K562 (cell line): ENCODE results near the gene TRMT10B. TPM values are rescaled to one million over a fixed set of nuclear protein-coding genes. Genes with fewer than 3 reads are reported as not detected.

ENCODE experiments used
- ATAC-seq: fragments of 200-7000 bp; cut with Tn5 transposase; 3 replicates; pipeline ENCODE4 v1.9.1; 2020; ENCODE audit warnings: moderate library complexity
- BruUV-seq: library from RNA; stranded (reverse); fragments of 400-500 nt; replicated peaks from 2 replicates; lab custom pipeline; 2021; lab: Mats Ljungman, UMichigan
- CTCF ChIA-PET: fragments of 300-600 bp; formaldehyde crosslinking; extraction: SDS; loops from one replicate; lab custom pipeline; 2021; ENCODE audit warnings: low intra/inter-chr PET ratio; lab: Yijun Ruan, JAX
- POLR2A ChIA-PET: fragments of 300-600, 350-650 bp; sonication (Branson Sonifier 250); formaldehyde crosslinking; extraction: SDS; loops from one replicate; lab custom pipeline; 2021; ENCODE audit warnings: antibody characterized with exemption, inconsistent platforms; lab: Yijun Ruan, JAX
- DNase-seq, 4 experiments: peaks; one replicate each; pipeline versions ENCODE4 v3.0.0 to v3.0.0-alpha.2; 2011 to 2018; ENCODE audit warnings: low spot score in 3 of 4, mixed read lengths in 3 of 4; ENCODE audit errors: extremely low read depth in 1 of 4
- FAIRE-seq: peaks from 2 replicates; lab custom pipeline; 2011; peaks lifted over from hg19 to GRCh38; lab: Jason Lieb, UNC
- H2AFZ ChIP-seq: 2 replicates; pipeline ENCODE4 v1.6.0; 2011; ENCODE audit warnings: low read depth, low read length, control low read depth, inconsistent platforms
- H3K27ac ChIP-seq: fragments of 200-600 bp; 3 replicates; pipeline ENCODE4 v1.8.0; 2011; ENCODE audit warnings: low read depth, mild to moderate bottlenecking, control low read depth, inconsistent platforms, low read length, moderate library complexity, mixed read lengths; ENCODE audit errors: extremely low read depth
- H3K27me3 ChIP-seq, 2 experiments: fragments of 300-600 bp in 1 of 2; 2 replicates in 1 of 2; 3 replicates in 1 of 2; pipeline versions ENCODE4 v1.6.0 to v1.8.0; 2011; ENCODE audit warnings: inconsistent platforms in 2 of 2, low read length in 2 of 2, mild to moderate bottlenecking in 1 of 2, mixed read lengths in 1 of 2, moderate library complexity in 1 of 2; ENCODE audit not compliant: control insufficient read depth in 2 of 2, insufficient read depth in 2 of 2
- H3K36me3 ChIP-seq: fragments of 300-600 bp; 3 replicates; pipeline ENCODE4 v1.8.0; 2011; ENCODE audit warnings: mild to moderate bottlenecking, low read length, inconsistent platforms; ENCODE audit not compliant: control insufficient read depth, insufficient read depth
- H3K4me1 ChIP-seq, 2 experiments: fragments of 200-600 bp in 1 of 2; replicated peaks in 1 of 2; 2 replicates in 1 of 2; 3 replicates in 1 of 2; pipeline versions ENCODE4 v1.5.1 to v1.8.0; 2011; ENCODE audit warnings: inconsistent platforms in 2 of 2, low read length in 2 of 2, mild to moderate bottlenecking in 1 of 2, mixed read lengths in 1 of 2, moderate library complexity in 1 of 2; ENCODE audit not compliant: control insufficient read depth in 2 of 2, insufficient read depth in 2 of 2
- H3K4me2 ChIP-seq: 2 replicates; pipeline ENCODE4 v1.6.1; 2011; ENCODE audit warnings: low read length, control low read depth, inconsistent platforms, mixed read lengths; ENCODE audit not compliant: insufficient read depth
- H3K4me3 ChIP-seq: fragments of 200-600 bp; sonication (generic), shearing (Covaris generic); 2 replicates; pipeline ENCODE4 v1.5.1; 2016; ENCODE audit warnings: control low read depth, inconsistent platforms
- H3K79me2 ChIP-seq: fragments of 200-600 bp; 3 replicates; pipeline ENCODE4 v1.8.0; 2011; ENCODE audit warnings: low read length, inconsistent platforms; ENCODE audit not compliant: control insufficient read depth, insufficient read depth
- H3K9ac ChIP-seq, 2 experiments: 2 replicates each; pipeline versions ENCODE4 v1.6.0 to v1.6.1; 2011; ENCODE audit warnings: low read depth in 2 of 2, low read length in 2 of 2, control low read depth in 1 of 2, inconsistent platforms in 1 of 2, mild to moderate bottlenecking in 1 of 2, mixed read lengths in 1 of 2; ENCODE audit not compliant: insufficient read depth in 1 of 2
- H3K9me1 ChIP-seq: one replicate; pipeline ENCODE4 v1.6.0; 2011; ENCODE audit warnings: inconsistent platforms, mild to moderate bottlenecking, low read length, moderate library complexity; ENCODE audit not compliant: control insufficient read depth, insufficient read depth
- H3K9me3 ChIP-seq: replicated peaks from 2 replicates; pipeline ENCODE4 v1.5.1; 2011; ENCODE audit warnings: low read depth, low read length, inconsistent platforms; ENCODE audit not compliant: control insufficient read depth, insufficient read depth
- H4K20me1 ChIP-seq: replicated peaks from 2 replicates; pipeline ENCODE4 v1.6.1; 2011; ENCODE audit warnings: low read length, inconsistent platforms, mixed read lengths; ENCODE audit not compliant: control insufficient read depth, insufficient read depth
- CEBPB ChIP-seq: fragments of 450-650 bp; IDR thresholded peaks from 2 replicates; pipeline ENCODE4 v1.6.1; 2016; ENCODE audit warnings: missing genetic modification characterization, missing compliant biosample characterization
- HNRNPL ChIP-seq: fragments of 200-400 bp; formaldehyde crosslinking; IDR thresholded peaks from 2 replicates; pipeline ENCODE4 v1.6.1; 2017; ENCODE audit warnings: low read depth, mild to moderate bottlenecking, low read length
- KLF10 ChIP-seq: fragments of 250-450 bp; sonication (Bioruptor Pico); IDR thresholded peaks from 2 replicates; pipeline ENCODE4 v1.6.1; 2021; ENCODE audit warnings: matching md5 sums
- NCOA2 ChIP-seq, 2 experiments: fragments of 450-650 bp; IDR thresholded peaks; 2 replicates each; pipeline ENCODE4 v1.6.1; 2018; ENCODE audit warnings: mild to moderate bottlenecking in 2 of 2, moderate library complexity in 1 of 2; ENCODE audit not compliant: partially characterized antibody in 2 of 2
- NELFE ChIP-seq: IDR thresholded peaks from 2 replicates; pipeline ENCODE4 v1.6.1; 2011; ENCODE audit warnings: mild to moderate bottlenecking; ENCODE audit not compliant: insufficient read depth, insufficient read length
- POLR2A ChIP-seq: fragments of 450-650 bp; conservative IDR thresholded peaks from 2 replicates; pipeline ENCODE4 v1.6.1; 2016
- POLR2B ChIP-seq: fragments of 450-650 bp; IDR thresholded peaks from 2 replicates; pipeline ENCODE4 v1.6.1; 2018; ENCODE audit warnings: low read depth; ENCODE audit not compliant: partially characterized antibody
- PTBP1 ChIP-seq: fragments of 200-400 bp; formaldehyde crosslinking; IDR thresholded peaks from 2 replicates; pipeline ENCODE4 v1.6.1; 2017; ENCODE audit warnings: low read depth, low read length
- RBM22 ChIP-seq: fragments of 200-400 bp; formaldehyde crosslinking; IDR thresholded peaks from 2 replicates; pipeline ENCODE4 v1.6.1; 2018; ENCODE audit warnings: low read length, low read depth; ENCODE audit not compliant: poor library complexity, severe bottlenecking
- SUPT5H ChIP-seq: fragments of 450-650 bp; IDR thresholded peaks from 2 replicates; pipeline ENCODE4 v1.6.1; 2016
- THRB ChIP-seq: fragments of 450-650 bp; formaldehyde crosslinking; conservative IDR thresholded peaks from 2 replicates; pipeline ENCODE4 v1.4.0; 2022; ENCODE audit warnings: mild to moderate bottlenecking, missing genetic modification characterization
- XRCC3 ChIP-seq: fragments of 450-650 bp; IDR thresholded peaks from 2 replicates; pipeline ENCODE4 v1.6.1; 2017; ENCODE audit warnings: mild to moderate bottlenecking, moderate library complexity
- ZEB2 ChIP-seq: fragments of 450-650 bp; IDR thresholded peaks from 2 replicates; pipeline ENCODE4 v1.6.1; 2016
- ZNF780A ChIP-seq: fragments of 250-450 bp; sonication (Bioruptor Pico); IDR thresholded peaks from 2 replicates; pipeline ENCODE4 v1.5.0; 2021; ENCODE audit warnings: mild to moderate bottlenecking
- WGBS: fragments of 100-300 bp; shearing (Covaris generic); methylation state at CpG from one replicate; pipeline ENCODE4 v1.1.6; 2016; ENCODE audit warnings: low coverage, mixed read lengths; ENCODE audit not compliant: insufficient coverage; ENCODE audit errors: missing lambda C conversion rate; 5-methylcytosine and 5-hydroxymethylcytosine counted together
- in situ Hi-C: fragments of 300-500 bp; cut with MboI; formaldehyde crosslinking; loops from 4 replicates; pipeline ENCODE4 v1.15.0; 2018; ENCODE audit warnings: inconsistent platforms, mixed read lengths
- intact Hi-C: fragments of 100-400 bp; cut with micrococcal nuclease; formaldehyde crosslinking; loops from 2 replicates; pipeline ENCODE4 v1.14.2; 2022
- polyA plus RNA-seq, 8 experiments: library from polyadenylated mRNA; depleted of rRNA in 4 of 8; stranded (reverse) in 5 of 8; unstranded in 3 of 8; fragments of >200 nt; fragmentation: Nextera tagmentation in 2 of 8; fragmentation: Illumina TruSeq in 1 of 8; extraction: Ambion mirVana in 2 of 8; extraction: Trizol in 1 of 8; gene quantifications; 2 replicates each; pipeline versions ENCODE4 v1.2.1 to v1.2.3, GENCODE V29; 2011 to 2014; ENCODE audit warnings: inconsistent platforms in 1 of 8, missing spikeins in 1 of 8
- total RNA-seq, 7 experiments: library from RNA; depleted of rRNA in 6 of 7; stranded (reverse); fragments of >200 nt in 6 of 7; fragmentation: Illumina TruSeq in 2 of 7; extraction: Trizol in 2 of 7; gene quantifications; 2 replicates each; pipeline versions ENCODE4 v1.2.1 to v1.2.3, GENCODE V29; 2011 to 2021; ENCODE audit warnings: low replicate concordance in 1 of 7

Gene TRMT10B
- total and polyA plus RNA-seq, 9 of the 15 experiments (the other 6 are each of a cell fraction or from before 2014, with no cell fraction given), result 2.9 to 13.4 (median 7.0) TPM

GRCh38 chr9:37775216-37775919 is 21.8 kb downstream of the TRMT10B start:
- H3K4me2 ChIP-seq, result no peak overlapping the region
- FAIRE-seq, result no peak
- H3K36me3 ChIP-seq, result peaks cover 74% of the 10 kb centered on the region
- H3K9me3 ChIP-seq, result no peaks in the 10 kb centered on the region
- no peak overlapping the region for H2AFZ ChIP-seq
- H3K27me3 ChIP-seq, result no peaks in the 10 kb centered on the region
- intact Hi-C loops (no loop called here), in situ Hi-C loops (no loop called here)
- no peaks in the 10 kb centered on the region for H3K9me1 ChIP-seq
- TF ChIP-seq HNRNPL (no peak), NCOA2 (IDR thresholded peaks at IDR 0.05; ENCODE audit: partially characterized antibody in 2 of 2) (no peak), KLF10 (no peak), CEBPB (tag) (no peak), SUPT5H (peak; percentile 55; the same call in 1 of the 2 replicates), RBM22 (no peak), PTBP1 (no peak), POLR2B (peak; percentile 57), XRCC3 (no peak), THRB (0 out of 2 replicates have a peak, but pooled peaks have one; percentile 4), POLR2A (peak; percentile 64), ZNF780A (CRISPR knock-in tag) (no peak), NELFE (no peak), ZEB2 (no peak)
- peak; percentile 24 for ATAC-seq
- DNase-seq, result no peak
- H3K79me2 ChIP-seq, result peaks cover 5% of the 10 kb centered on the region; the same call in 1 of the 3 replicates
- no peak overlapping the region for H3K27ac ChIP-seq
- no peak overlapping the region for H3K9ac ChIP-seq
- no peaks in the 10 kb centered on the region for H4K20me1 ChIP-seq
- CTCF ChIA-PET, result no interaction called here
- H3K4me1 ChIP-seq, result no peaks in the 10 kb centered on the region; a peak in 1 of 5 replicates
- BruUV-seq, result no TSS peak
- POLR2A ChIA-PET, result interaction anchor here (0.6 to 3.1 kb wide), 6 partner anchors 8 to 258 kb away, joined by 3 to 23 read pairs (median 5); partner anchors contain the start of gene EXOSC3
- 100% methylated on average over 1 of the region's 1 CpG for WGBS
- no peak overlapping the region for H3K4me3 ChIP-seq
